AG04450 (cell line): ENCODE results near the gene MRTFA. TPM values are rescaled to one million over a fixed set of nuclear protein-coding genes. Genes with fewer than 3 reads are reported as not detected.
"Not testable (repeated sequence)": the region's sequence is repeated elsewhere in the genome, so short reads cannot be mapped to it uniquely, and the experiment has no call there.

ENCODE experiments used
- CTCF ChIA-PET: fragments of 300-600, 350-600 bp; formaldehyde crosslinking; extraction: SDS; loops from one replicate; lab custom pipeline; 2022; ENCODE audit warnings: antibody characterized with exemption, inconsistent platforms; lab: Charles Lee
- POLR2A ChIA-PET: fragments of 350-600 bp; formaldehyde crosslinking; extraction: SDS; loops from one replicate; lab custom pipeline; 2021; ENCODE audit warnings: antibody characterized with exemption, inconsistent platforms; lab: Yijun Ruan, JAX
- DNase-seq: peaks from one replicate; pipeline ENCODE4 v3.0.0-alpha.2; 2011; ENCODE audit warnings: low read depth, low spot score
- H3K27ac ChIP-seq: one replicate; pipeline ENCODE4 v1.5.1; 2012; ENCODE audit warnings: low read depth, low read length, control low read depth
- H3K27me3 ChIP-seq: one replicate; pipeline ENCODE4 v1.6.0; 2012; ENCODE audit warnings: low read length; ENCODE audit not compliant: control insufficient read depth, insufficient read depth
- H3K4me3 ChIP-seq: 2 replicates; pipeline ENCODE4 v1.5.1; 2011; ENCODE audit warnings: mild to moderate bottlenecking, low read depth, low read length, control low read depth
- H3K9me3 ChIP-seq: 2 replicates; pipeline ENCODE4 v1.5.1; 2012; ENCODE audit warnings: low read length; ENCODE audit not compliant: control insufficient read depth, insufficient read depth
- polyA plus RNA-seq: library from polyadenylated mRNA; depleted of rRNA; stranded (reverse); fragments of >200 nt; gene quantifications from 2 replicates; pipeline ENCODE4 v1.2.3, GENCODE V29; 2011
- TF ChIP-seq, protein P1 (sequence below): IDR thresholded peaks from 2 replicates; pipeline ENCODE4 v1.5.1; 2011; ENCODE audit warnings: low read depth, low read length, control low read depth, inconsistent platforms

MRTFA gene
- polyA plus RNA-seq, 1 experiment = 6.8 TPM

DNA sequence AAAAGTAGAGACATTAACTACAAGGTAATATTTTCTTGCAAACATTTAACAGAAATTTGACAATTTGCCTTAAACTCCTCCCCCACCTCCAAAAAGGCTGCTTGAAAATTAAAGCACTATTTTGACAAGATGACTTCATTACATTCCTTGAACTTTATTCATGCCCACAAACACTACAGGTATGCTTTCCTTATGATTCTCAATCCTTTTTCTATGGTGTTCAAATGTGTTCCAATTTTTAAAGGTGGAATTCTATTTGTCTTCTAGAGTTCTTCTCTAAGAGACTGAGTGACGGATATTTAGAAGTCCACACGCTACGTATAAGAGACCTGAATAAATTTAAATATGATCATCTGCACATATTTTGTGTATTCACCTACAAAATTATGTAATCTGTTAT lies 69.4 kb downstream of the MRTFA start:
- Histone ChIP-seq H3K27me3 (no peaks in the 10 kb centered on the region), H3K27ac (no peak overlapping the region), H3K9me3 (peaks cover 4% of the 10 kb centered on the region; the same call in 1 of the 2 replicates), H3K4me3 (no peak overlapping the region)
- TF ChIP-seq, protein P1, sequence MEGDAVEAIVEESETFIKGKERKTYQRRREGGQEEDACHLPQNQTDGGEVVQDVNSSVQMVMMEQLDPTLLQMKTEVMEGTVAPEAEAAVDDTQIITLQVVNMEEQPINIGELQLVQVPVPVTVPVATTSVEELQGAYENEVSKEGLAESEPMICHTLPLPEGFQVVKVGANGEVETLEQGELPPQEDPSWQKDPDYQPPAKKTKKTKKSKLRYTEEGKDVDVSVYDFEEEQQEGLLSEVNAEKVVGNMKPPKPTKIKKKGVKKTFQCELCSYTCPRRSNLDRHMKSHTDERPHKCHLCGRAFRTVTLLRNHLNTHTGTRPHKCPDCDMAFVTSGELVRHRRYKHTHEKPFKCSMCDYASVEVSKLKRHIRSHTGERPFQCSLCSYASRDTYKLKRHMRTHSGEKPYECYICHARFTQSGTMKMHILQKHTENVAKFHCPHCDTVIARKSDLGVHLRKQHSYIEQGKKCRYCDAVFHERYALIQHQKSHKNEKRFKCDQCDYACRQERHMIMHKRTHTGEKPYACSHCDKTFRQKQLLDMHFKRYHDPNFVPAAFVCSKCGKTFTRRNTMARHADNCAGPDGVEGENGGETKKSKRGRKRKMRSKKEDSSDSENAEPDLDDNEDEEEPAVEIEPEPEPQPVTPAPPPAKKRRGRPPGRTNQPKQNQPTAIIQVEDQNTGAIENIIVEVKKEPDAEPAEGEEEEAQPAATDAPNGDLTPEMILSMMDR = no peak
- peak; percentile 6 for DNase-seq
- CTCF ChIA-PET = no interaction called here
- POLR2A ChIA-PET = no interaction called here

DNA sequence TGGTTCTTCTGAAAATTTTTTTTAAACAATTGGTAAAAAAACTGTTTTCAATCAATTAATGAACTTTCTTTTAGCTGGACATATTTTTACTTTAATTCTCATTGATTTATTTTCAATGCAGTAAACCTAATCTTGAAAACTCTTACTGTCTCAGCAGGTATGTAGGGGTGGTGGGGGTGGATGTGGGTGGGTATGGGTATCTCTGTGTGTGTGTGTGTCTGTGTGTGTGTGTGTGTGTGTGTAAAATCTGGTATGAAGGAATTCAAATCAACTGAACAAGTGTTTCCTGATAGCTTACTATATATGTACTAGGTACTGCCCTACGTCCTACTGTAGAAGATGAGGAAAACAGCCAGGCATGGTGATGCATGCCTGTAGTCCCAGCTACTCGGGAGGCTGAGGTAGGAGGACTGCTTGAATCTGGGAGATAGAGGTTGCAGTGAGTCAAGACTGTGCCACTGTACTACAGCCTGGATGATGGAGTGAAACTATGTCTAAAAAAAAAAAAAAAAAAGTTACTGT lies 75.5 kb downstream of the MRTFA start:
- TF ChIP-seq, protein P1 = no peak
- ChIA-PET CTCF (no interaction called here), POLR2A (no interaction called here)
- H3K27me3 ChIP-seq = no peaks in the 10 kb centered on the region
- no peak overlapping the region for H3K27ac ChIP-seq
- no peak overlapping the region for H3K4me3 ChIP-seq
- no peak for DNase-seq
- H3K9me3 ChIP-seq = no peaks in the 10 kb centered on the region

DNA sequence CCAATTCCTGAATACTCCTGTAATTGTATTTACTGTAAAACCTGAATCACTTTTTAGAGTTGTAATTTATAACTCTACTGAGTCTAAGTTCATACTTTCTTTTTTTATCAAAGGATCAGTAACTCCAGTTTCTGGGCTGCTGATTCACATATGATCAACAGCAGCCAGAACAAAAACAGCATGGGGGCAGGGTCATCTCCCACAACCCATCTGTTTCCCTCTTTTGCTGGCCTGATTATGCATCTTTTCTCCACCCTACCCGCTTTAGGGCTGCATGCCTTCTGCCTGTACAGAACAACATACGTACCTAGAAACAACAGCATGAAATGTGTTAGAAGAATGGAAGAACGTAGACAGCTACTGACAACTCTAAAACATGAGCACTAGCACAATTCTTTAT lies 76.0 kb downstream of the MRTFA start:
- POLR2A ChIA-PET = no interaction called here
- Histone ChIP-seq H3K9me3 (no peaks in the 10 kb centered on the region), H3K27ac (no peak overlapping the region), H3K4me3 (no peak overlapping the region), H3K27me3 (no peaks in the 10 kb centered on the region)
- DNase-seq = peak; percentile 3
- TF ChIP-seq, protein P1 = no peak
- CTCF ChIA-PET = no interaction called here

DNA sequence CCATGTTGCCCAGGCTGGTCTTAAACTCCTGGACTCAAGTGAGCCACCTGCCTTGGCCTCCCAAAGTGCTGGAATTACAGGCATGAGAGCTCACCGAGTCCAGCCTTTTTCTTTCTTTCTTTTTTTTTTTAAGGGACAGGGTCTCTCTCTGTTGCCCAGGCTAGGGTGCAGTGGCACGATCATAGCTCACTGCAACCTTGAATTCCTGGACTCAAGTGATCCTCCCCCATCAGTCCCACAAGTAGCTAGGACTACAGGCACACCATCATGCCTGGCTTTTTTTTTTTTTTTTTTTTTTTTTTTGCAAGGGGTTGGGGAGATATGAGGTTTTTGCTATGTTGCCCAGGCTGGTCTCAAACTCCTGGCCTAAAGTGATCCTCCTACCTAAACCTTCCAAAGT lies 78.5 kb downstream of the MRTFA start:
- no peaks in the 10 kb centered on the region for H3K27me3 ChIP-seq
- TF ChIP-seq, protein P1 = no peak
- H3K27ac ChIP-seq = no peak overlapping the region
- H3K4me3 ChIP-seq = no peak overlapping the region
- no peak for DNase-seq
- no peaks in the 10 kb centered on the region; the same call in 1 of the 2 replicates for H3K9me3 ChIP-seq
- ChIA-PET POLR2A (no interaction called here), CTCF (interaction anchor here (0.6 to 1.1 kb wide), 5 partner anchors 22 to 130 kb away, joined by 3 to 6 read pairs (median 6); no protein-coding TSS in a partner anchor)

DNA sequence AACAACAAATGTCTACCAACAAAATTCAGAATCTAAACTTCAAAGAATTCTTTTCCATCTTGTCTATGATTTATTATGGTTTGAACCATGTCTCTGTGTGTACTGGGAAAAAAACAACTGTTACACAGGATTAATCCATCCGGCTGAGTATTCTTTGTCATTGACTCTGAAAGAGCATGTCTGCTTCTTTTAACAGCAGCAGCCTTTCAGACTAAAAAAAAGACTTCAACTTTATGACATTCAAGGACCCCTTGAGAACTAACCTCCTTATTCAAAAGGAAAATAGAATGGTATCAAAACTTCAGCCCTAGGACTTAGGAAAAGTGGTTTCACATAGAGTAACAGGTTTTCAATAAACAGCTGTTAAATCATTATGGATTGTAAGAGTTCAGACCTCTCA lies 79.9 kb downstream of the MRTFA start:
- no peak overlapping the region for H3K4me3 ChIP-seq
- no peaks in the 10 kb centered on the region for H3K27me3 ChIP-seq
- DNase-seq = no peak
- ChIA-PET POLR2A (no interaction called here), CTCF (no interaction called here)
- H3K27ac ChIP-seq = no peak overlapping the region
- H3K9me3 ChIP-seq = peaks cover 3% of the 10 kb centered on the region
- TF ChIP-seq, protein P1 = no peak

DNA sequence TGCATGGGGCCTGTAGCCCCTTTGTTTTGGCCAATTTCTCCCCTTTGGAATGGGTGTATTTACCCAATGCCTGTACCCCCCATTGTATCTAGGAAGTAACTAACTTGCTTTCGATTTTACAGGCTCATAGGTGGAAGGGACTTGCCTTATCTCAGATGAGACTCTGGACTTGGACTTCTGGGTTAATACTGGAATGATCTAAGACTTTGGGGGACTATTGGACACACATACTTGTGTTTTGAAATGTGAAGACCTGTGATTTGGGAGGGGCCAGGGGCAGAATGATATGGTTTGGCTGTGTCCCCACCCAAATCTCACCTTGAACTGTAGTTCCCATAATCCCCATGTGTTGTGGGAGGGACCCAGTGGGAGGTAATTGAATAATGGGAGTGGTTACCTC lies 82.5 kb downstream of the MRTFA start:
- H3K4me3 ChIP-seq, CTCF ChIA-PET, H3K27me3 ChIP-seq, H3K27ac ChIP-seq, H3K9me3 ChIP-seq, DNase-seq, POLR2A ChIA-PET: not testable (repeated sequence)
